H1 (cell line): Measurements from ENCODE around the gene NCOA6. TPM values are rescaled to one million over a fixed set of nuclear protein-coding genes. Genes with fewer than 3 reads are reported as not detected.

Experiments used
- BRCA1 ChIP-seq: IDR thresholded peaks from 2 replicates; pipeline ENCODE4 v1.6.1; 2012; ENCODE audit warnings: low read depth, low read length, improper control_type of control experiment
- CBX5 ChIP-seq: fragments of 300-800, 300-1000 bp; sonication (generic); IDR thresholded peaks from 2 replicates; pipeline ENCODE4 v1.7.1; 2016; ENCODE audit warnings: antibody characterized with exemption, low read length, low read depth
- CBX8 ChIP-seq: fragments of 300-800, 300-1000 bp; sonication (generic); IDR thresholded peaks from 2 replicates; pipeline ENCODE4 v1.7.1; 2016; ENCODE audit warnings: low read depth, low read length, borderline replicate concordance
- CHD1 ChIP-seq: IDR thresholded peaks from 2 replicates; pipeline ENCODE4 v1.6.1; 2012; ENCODE audit warnings: low read depth, low read length, improper control_type of control experiment
- GTF2F1 ChIP-seq: IDR thresholded peaks from 2 replicates; pipeline ENCODE4 v1.6.1; 2012; ENCODE audit warnings: low read depth, low read length, improper control_type of control experiment, borderline replicate concordance
- KDM1A ChIP-seq: fragments of 200-600, 300-600 bp; sonication (generic); IDR thresholded peaks from 2 replicates; pipeline ENCODE4 v1.7.1; 2016; ENCODE audit warnings: mild to moderate bottlenecking, low read length, borderline replicate concordance
- NRF1 ChIP-seq: IDR thresholded peaks from 2 replicates; pipeline ENCODE4 v1.6.1; 2011; ENCODE audit warnings: mild to moderate bottlenecking, low read depth, low read length, improper control_type of control experiment
- SAP30 ChIP-seq: fragments of 300-600 bp; sonication (generic); IDR thresholded peaks from 2 replicates; pipeline ENCODE4 v1.7.1; 2012; ENCODE audit warnings: low read length, moderate library complexity, mild to moderate bottlenecking, inconsistent platforms; ENCODE audit not compliant: insufficient read depth, insufficient replicate concordance
- polyA plus RNA-seq, 7 experiments: library from polyadenylated mRNA; depleted of rRNA in 3 of 7; stranded (reverse) in 5 of 7; unstranded in 2 of 7; fragments of >200 nt in 5 of 7; fragments of 200-250 nt in 2 of 7; gene quantifications; 1 replicate in 5 of 7; 2 replicates in 1 of 7; 4 replicates in 1 of 7; pipeline versions ENCODE4 v1.2.1 to v1.2.3, GENCODE V29; 2011 to 2013; ENCODE audit warnings: missing spikeins in 2 of 7, mixed read lengths in 2 of 7
- total RNA-seq: library from RNA; stranded (reverse); fragmentation: NEBNext Ultra II Directional; extraction: Animal tissue kit (Norgen Biotek cat#: 25700); gene quantifications from 2 replicates; pipeline ENCODE4 v1.2.1, GENCODE V29; 2021
- TF ChIP-seq, protein P1 (sequence below): IDR thresholded peaks from 2 replicates; pipeline ENCODE4 v1.6.1; 2012; ENCODE audit warnings: inconsistent platforms

Gene NCOA6
- total and polyA plus RNA-seq, 2 of the 8 experiments (the other 6 are each of a cell fraction or from before 2014, with no cell fraction given), result 9.0 to 9.5 TPM

GRCh38 chr20:34798871-34799270 lies 26.6 kb downstream of the NCOA6 start (continued):
- TF ChIP-seq CHD1 (no peak), CBX8 (no peak), CBX5 (no peak), KDM1A (no peak), BRCA1 (no peak), GTF2F1 (no peak), SAP30 (no peak), NRF1 (no peak)
- TF ChIP-seq, protein P1, sequence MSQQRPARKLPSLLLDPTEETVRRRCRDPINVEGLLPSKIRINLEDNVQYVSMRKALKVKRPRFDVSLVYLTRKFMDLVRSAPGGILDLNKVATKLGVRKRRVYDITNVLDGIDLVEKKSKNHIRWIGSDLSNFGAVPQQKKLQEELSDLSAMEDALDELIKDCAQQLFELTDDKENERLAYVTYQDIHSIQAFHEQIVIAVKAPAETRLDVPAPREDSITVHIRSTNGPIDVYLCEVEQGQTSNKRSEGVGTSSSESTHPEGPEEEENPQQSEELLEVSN, result no peak
- TF ChIP-seq, all 59 proteins: peak for 0
